IMR-90 (cell line): ENCODE measurements around the gene HAGH. TPM values are rescaled to one million over a fixed set of nuclear protein-coding genes. Genes with fewer than 3 reads are reported as not detected.

ENCODE experiments used
- ATAC-seq: fragments of 200-7000 bp; cut with Tn5 transposase; 2 replicates; pipeline ENCODE4 v1.9.1; 2020; ENCODE audit warnings: low read depth, mild to moderate bottlenecking, moderate library complexity
- BruUV-seq: library from RNA; stranded (reverse); fragments of 400-500 nt; replicated peaks from 2 replicates; lab custom pipeline; 2021; lab: Mats Ljungman, UMichigan
- CTCF ChIA-PET: fragments of 300-600 bp; formaldehyde crosslinking; extraction: SDS; loops from one replicate; lab custom pipeline; 2021; ENCODE audit warnings: antibody characterized with exemption; lab: Yijun Ruan, JAX
- POLR2A ChIA-PET: fragments of 300-600 bp; sonication (Branson Sonifier 250); formaldehyde crosslinking; loops from one replicate; lab custom pipeline; 2022; ENCODE audit warnings: antibody characterized with exemption; ENCODE audit not compliant: unreplicated experiment; lab: Charles Lee
- DNase-seq: peaks from one replicate; pipeline ENCODE4 v3.0.0; 2013
- H2AFZ ChIP-seq: replicated peaks from 2 replicates; pipeline ENCODE3; 2013; ENCODE audit warnings: low read length, mild to moderate bottlenecking; ENCODE audit not compliant: poor library complexity
- H2AK5ac ChIP-seq: 2 replicates; pipeline ENCODE4 v1.6.1; 2013; ENCODE audit warnings: low read depth, low read length, inconsistent platforms
- H2AK9ac ChIP-seq: replicated peaks from 2 replicates; pipeline ENCODE3; 2013; ENCODE audit warnings: mild to moderate bottlenecking, low read depth, low read length, moderate library complexity; ENCODE audit not compliant: poor library complexity
- H2BK120ac ChIP-seq: 2 replicates; pipeline ENCODE4 v1.6.1; 2013; ENCODE audit warnings: low read depth, low read length, inconsistent platforms
- H2BK15ac ChIP-seq: 3 replicates; pipeline ENCODE4 v1.6.1; 2013; ENCODE audit warnings: low read depth, low read length, inconsistent platforms
- H2BK20ac ChIP-seq: 2 replicates; pipeline ENCODE4 v1.6.1; 2013; ENCODE audit warnings: low read depth, mild to moderate bottlenecking, inconsistent platforms, low read length, moderate library complexity
- H2BK5ac ChIP-seq: 2 replicates; pipeline ENCODE4 v1.6.1; 2013; ENCODE audit warnings: mild to moderate bottlenecking, low read depth, low read length, inconsistent platforms; ENCODE audit not compliant: poor library complexity, severe bottlenecking
- H3K14ac ChIP-seq: replicated peaks from 2 replicates; pipeline ENCODE4 v1.6.1; 2013; ENCODE audit warnings: low read depth, low read length, inconsistent platforms
- H3K18ac ChIP-seq: 2 replicates; pipeline ENCODE4 v1.6.1; 2013; ENCODE audit warnings: low read depth, low read length, control low read depth
- H3K23ac ChIP-seq: 2 replicates; pipeline ENCODE4 v1.6.1; 2013; ENCODE audit warnings: low read depth, low read length, inconsistent platforms
- H3K27ac ChIP-seq: 2 replicates; pipeline ENCODE4 v1.5.1; 2013; ENCODE audit warnings: mild to moderate bottlenecking, control low read depth, low read length; ENCODE audit not compliant: insufficient read depth
- H3K27me3 ChIP-seq: 2 replicates; pipeline ENCODE4 v1.6.1; 2013; ENCODE audit warnings: low read length; ENCODE audit not compliant: control insufficient read depth, insufficient read depth
- H3K36me3 ChIP-seq: 2 replicates; pipeline ENCODE4 v1.6.1; 2013; ENCODE audit warnings: low read length, mixed read lengths; ENCODE audit not compliant: control insufficient read depth, insufficient read depth
- H3K4ac ChIP-seq: 2 replicates; pipeline ENCODE4 v1.6.1; 2013; ENCODE audit warnings: low read depth, low read length, inconsistent platforms
- H3K4me1 ChIP-seq: 2 replicates; pipeline ENCODE4 v1.6.1; 2013; ENCODE audit warnings: low read length, mixed read lengths; ENCODE audit not compliant: control insufficient read depth, insufficient read depth
- H3K4me2 ChIP-seq: 2 replicates; pipeline ENCODE4 v1.6.1; 2013; ENCODE audit warnings: low read depth, mild to moderate bottlenecking, control low read depth, low read length, moderate library complexity
- H3K4me3 ChIP-seq: 2 replicates; pipeline ENCODE4 v1.5.1; 2013; ENCODE audit warnings: low read depth, mild to moderate bottlenecking, control low read depth, low read length, moderate library complexity; ENCODE audit not compliant: insufficient read depth
- H3K56ac ChIP-seq: 2 replicates; pipeline ENCODE4 v1.6.1; 2013; ENCODE audit warnings: low read length, inconsistent platforms; ENCODE audit not compliant: insufficient read depth; ENCODE audit errors: extremely low read depth
- H3K79me1 ChIP-seq, 2 experiments: 2 replicates each; pipeline ENCODE4 v1.6.1; 2013; ENCODE audit warnings: low read length in 2 of 2, inconsistent platforms in 1 of 2, low read depth in 1 of 2
- H3K9ac ChIP-seq: 2 replicates; pipeline ENCODE4 v1.6.1; 2013; ENCODE audit warnings: low read depth, low read length, control low read depth
- H3K9me1 ChIP-seq: 2 replicates; pipeline ENCODE4 v1.6.1; 2013; ENCODE audit warnings: low read length, inconsistent platforms; ENCODE audit not compliant: insufficient read depth
- H3K9me3 ChIP-seq: 2 replicates; pipeline ENCODE4 v1.6.1; 2013; ENCODE audit warnings: low read length; ENCODE audit not compliant: control insufficient read depth, insufficient read depth
- H4K20me1 ChIP-seq: 2 replicates; pipeline ENCODE4 v1.6.1; 2013; ENCODE audit warnings: low read length, inconsistent platforms; ENCODE audit not compliant: insufficient read depth
- H4K5ac ChIP-seq: 2 replicates; pipeline ENCODE4 v1.6.1; 2013; ENCODE audit warnings: mild to moderate bottlenecking, low read depth, low read length, control low read depth
- H4K8ac ChIP-seq, 2 experiments: 2 replicates each; pipeline ENCODE4 v1.6.1; 2013; ENCODE audit warnings: low read depth in 2 of 2, low read length in 2 of 2, control low read depth in 1 of 2, inconsistent platforms in 1 of 2
- H4K91ac ChIP-seq: 2 replicates; pipeline ENCODE4 v1.6.1; 2013; ENCODE audit warnings: low read depth, low read length, inconsistent platforms; ENCODE audit not compliant: insufficient read depth
- BHLHE40 ChIP-seq: fragments of 150-350 bp; IDR thresholded peaks from 2 replicates; pipeline ENCODE4 v1.6.1; 2016; ENCODE audit warnings: mild to moderate bottlenecking, low read depth, low read length
- CHD1 ChIP-seq: IDR thresholded peaks from 2 replicates; pipeline ENCODE4 v1.6.1; 2012; ENCODE audit warnings: low read depth, low read length, improper control_type of control experiment
- FOS ChIP-seq: fragments of 150-350 bp; IDR thresholded peaks from 2 replicates; pipeline ENCODE4 v1.6.1; 2016; ENCODE audit warnings: low read depth, low read length
- NFE2L2 ChIP-seq: fragments of 150-350 bp; IDR thresholded peaks from 2 replicates; pipeline ENCODE4 v1.6.1; 2016; ENCODE audit warnings: low read depth, mild to moderate bottlenecking, low read length
- POLR2A ChIP-seq: IDR thresholded peaks from 2 replicates; pipeline ENCODE4 v1.6.1; 2012; ENCODE audit warnings: mild to moderate bottlenecking, low read depth, low read length
- SMC3 ChIP-seq: fragments of 150-350 bp; IDR thresholded peaks from 2 replicates; pipeline ENCODE4 v1.6.1; 2016; ENCODE audit warnings: low read depth, mild to moderate bottlenecking, antibody characterized with exemption, low read length, moderate library complexity
- WGBS, 2 experiments: methylation state at CpG; one replicate each; pipeline versions ENCODE4 v1.1.5 to v1.1.7; 2013; ENCODE audit warnings: missing lambda C conversion rate in 2 of 2; ENCODE audit not compliant: insufficient read length in 1 of 2; ENCODE audit errors: extremely low coverage in 2 of 2; 5-methylcytosine and 5-hydroxymethylcytosine counted together
- dilution Hi-C: fragments of 300-500 bp; cut with HindIII; formaldehyde crosslinking; loops from one replicate; pipeline ENCODE4 v1.14.3; 2018; ENCODE audit warnings: low sequenced_read_pairs; ENCODE audit not compliant: unreplicated experiment
- in situ Hi-C: fragments of 300-500 bp; cut with MboI; formaldehyde crosslinking; loops from 3 replicates; pipeline ENCODE4 v1.14.3; 2019; ENCODE audit warnings: low sequenced_read_pairs, inconsistent platforms, mixed read lengths
- intact Hi-C: fragments of 100-400 bp; cut with micrococcal nuclease; formaldehyde crosslinking; loops from 2 replicates; pipeline ENCODE4 v1.10.0; 2022
- polyA plus RNA-seq, 3 experiments: library from polyadenylated mRNA; depleted of rRNA; stranded (reverse); fragments of >200 nt; gene quantifications; 2 replicates each; pipeline ENCODE4 v1.2.3, GENCODE V29; 2012; ENCODE audit warnings: low replicate concordance in 1 of 3
- total RNA-seq: library from RNA; depleted of rRNA; stranded (reverse); fragments of >200 nt; gene quantifications from 2 replicates; pipeline ENCODE4 v1.2.3, GENCODE V29; 2012
- TF ChIP-seq, protein P1 (sequence below): fragments of 150-350 bp; IDR thresholded peaks from 2 replicates; pipeline ENCODE4 v1.6.1; 2016; ENCODE audit warnings: low read depth, mild to moderate bottlenecking, low read length, moderate library complexity, borderline replicate concordance

The HAGH gene
- total and polyA plus RNA-seq, 2 of the 4 experiments (the other 2 are of a cell fraction) = 30.8 to 52.2 TPM

DNA sequence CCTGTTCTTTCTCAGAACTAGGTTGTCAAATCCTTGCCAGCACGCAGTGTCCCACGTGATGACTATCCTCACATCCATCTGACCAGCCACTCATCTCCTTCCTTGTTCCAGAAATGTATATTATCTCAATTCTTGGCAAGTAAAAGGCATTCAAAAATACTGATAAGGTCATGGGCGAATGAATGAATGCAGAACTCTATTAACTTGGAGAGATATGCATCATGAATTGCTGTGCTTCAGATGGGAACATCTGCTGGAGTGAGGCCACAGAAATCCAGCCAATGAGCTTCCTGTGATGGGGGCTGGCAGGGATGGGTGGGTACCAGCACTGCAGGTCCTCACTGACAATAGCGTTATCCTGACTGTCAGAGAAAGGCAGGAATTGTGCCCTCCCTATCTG, 19.4 kb upstream of the HAGH start:
- H3K9me1 ChIP-seq = no peaks in the 10 kb centered on the region
- no peak overlapping the region for H2AK9ac ChIP-seq
- H4K20me1 ChIP-seq = no peaks in the 10 kb centered on the region
- H2BK120ac ChIP-seq = no peak overlapping the region
- no peak overlapping the region for H3K4me3 ChIP-seq
- dilution Hi-C loops = no loop called here
- no peaks in the 10 kb centered on the region for H3K9me3 ChIP-seq
- no peak overlapping the region for H3K4ac ChIP-seq
- no peaks in the 10 kb centered on the region for H3K4me1 ChIP-seq
- in situ Hi-C loops = no loop called here
- no peak for DNase-seq
- BruUV-seq = no TSS peak
- no peak overlapping the region for H2BK5ac ChIP-seq
- no peak overlapping the region for H3K9ac ChIP-seq
- no peak overlapping the region for H4K5ac ChIP-seq
- no peaks in the 10 kb centered on the region for H3K36me3 ChIP-seq
- H3K14ac ChIP-seq = no peak overlapping the region
- H3K18ac ChIP-seq = no peak overlapping the region
- H4K8ac ChIP-seq = no peak overlapping the region
- H3K27ac ChIP-seq = no peak overlapping the region
- H4K91ac ChIP-seq = no peak overlapping the region
- ChIA-PET CTCF (no interaction called here), POLR2A (no interaction called here)
- H3K23ac ChIP-seq = no peak overlapping the region
- peaks cover 13% of the 10 kb centered on the region for H3K27me3 ChIP-seq
- WGBS, 2 experiments = 43% methylated on average over 1 of the region's 4 CpGs; no CpG with 5 or more reads in 1 of the 2 experiments
- no peak overlapping the region for H2BK15ac ChIP-seq
- no peaks in the 10 kb centered on the region for H3K79me1 ChIP-seq
- no peak overlapping the region for H2BK20ac ChIP-seq
- TF ChIP-seq BHLHE40 (no peak), NFE2L2 (no peak), POLR2A (no peak), SMC3 (no peak), FOS (no peak), CHD1 (no peak)
- TF ChIP-seq, protein P1, sequence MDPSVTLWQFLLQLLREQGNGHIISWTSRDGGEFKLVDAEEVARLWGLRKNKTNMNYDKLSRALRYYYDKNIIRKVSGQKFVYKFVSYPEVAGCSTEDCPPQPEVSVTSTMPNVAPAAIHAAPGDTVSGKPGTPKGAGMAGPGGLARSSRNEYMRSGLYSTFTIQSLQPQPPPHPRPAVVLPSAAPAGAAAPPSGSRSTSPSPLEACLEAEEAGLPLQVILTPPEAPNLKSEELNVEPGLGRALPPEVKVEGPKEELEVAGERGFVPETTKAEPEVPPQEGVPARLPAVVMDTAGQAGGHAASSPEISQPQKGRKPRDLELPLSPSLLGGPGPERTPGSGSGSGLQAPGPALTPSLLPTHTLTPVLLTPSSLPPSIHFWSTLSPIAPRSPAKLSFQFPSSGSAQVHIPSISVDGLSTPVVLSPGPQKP = no peak
- H3K4me2 ChIP-seq = no peak overlapping the region
- intact Hi-C loops = no loop called here
- H2AFZ ChIP-seq = no peak overlapping the region
- H3K56ac ChIP-seq = no peak overlapping the region
- no peak overlapping the region for H2AK5ac ChIP-seq
- no peak for ATAC-seq
